AG20443 (cell line): ENCODE results near the gene SNAPC5.
A peak's percentile ranks its signal among the peaks of the same experiment; 100 is the strongest.
"Not testable (repeated sequence)": the region's sequence is repeated elsewhere in the genome, so short reads cannot be mapped to it uniquely, and the experiment has no call there.

Experiments used
- DNase-seq: peaks from one replicate; pipeline ENCODE4 v3.0.0; 2012; ENCODE audit warnings: low spot score, mixed read lengths

The SNAPC5 gene, protein sequence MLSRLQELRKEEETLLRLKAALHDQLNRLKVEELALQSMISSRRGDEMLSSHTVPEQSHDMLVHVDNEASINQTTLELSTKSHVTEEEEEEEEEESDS

DNA sequence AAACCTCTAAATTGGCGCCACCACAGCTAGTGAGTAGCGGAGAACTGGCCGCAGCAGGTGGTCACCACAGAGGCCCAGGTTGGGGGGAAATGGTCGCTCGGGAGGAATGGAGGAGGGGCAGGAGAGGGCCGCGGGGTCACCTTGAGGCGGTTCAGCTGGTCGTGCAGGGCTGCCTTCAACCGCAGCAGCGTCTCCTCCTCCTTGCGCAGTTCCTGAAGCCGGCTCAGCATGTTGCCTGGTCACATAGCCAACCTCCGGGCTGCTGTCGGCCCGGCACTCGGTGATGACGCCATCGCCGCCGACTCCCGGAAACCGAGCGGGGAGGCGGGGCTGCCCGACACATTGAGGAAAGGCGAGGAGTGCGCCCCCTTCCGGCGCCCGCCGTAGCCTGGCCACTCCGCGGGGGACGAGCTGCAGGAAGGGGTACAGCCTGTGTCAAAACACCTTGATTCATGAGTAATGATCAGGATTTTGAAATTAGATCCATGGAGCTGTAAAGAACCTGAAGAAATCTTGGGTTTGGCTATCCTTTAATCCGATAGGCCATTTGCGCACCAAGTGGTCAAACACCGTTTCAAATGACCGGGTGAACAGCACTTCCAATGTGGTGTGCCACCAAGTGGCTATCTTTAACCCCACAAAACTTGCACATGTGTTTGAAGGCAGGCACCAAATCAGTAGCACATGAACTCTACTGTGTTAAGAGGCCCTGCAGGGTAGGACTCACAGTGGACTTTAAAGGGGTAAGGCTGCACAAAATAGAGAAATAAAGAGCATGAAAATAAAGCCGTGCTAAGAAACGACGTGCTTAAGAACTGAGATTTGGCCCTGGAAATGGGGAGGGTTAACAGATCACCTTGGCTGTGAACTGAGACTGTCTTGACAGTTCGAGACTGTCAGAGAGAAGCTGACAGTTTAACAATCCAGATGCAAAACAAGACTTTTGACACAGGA is at the start of gene SNAPC5:
Gene SNAPC5 (minus strand): TSS at position 261 of the 954 bp plus-strand sequence. CDS start 31 bp downstream, at position 230.
- peak; percentile 97 for DNase-seq

- no peak for DNase-seq
Observed at GRCh38 chr15:66545255-66545654, 47.7 kb upstream of the SNAPC5 start.

DNA sequence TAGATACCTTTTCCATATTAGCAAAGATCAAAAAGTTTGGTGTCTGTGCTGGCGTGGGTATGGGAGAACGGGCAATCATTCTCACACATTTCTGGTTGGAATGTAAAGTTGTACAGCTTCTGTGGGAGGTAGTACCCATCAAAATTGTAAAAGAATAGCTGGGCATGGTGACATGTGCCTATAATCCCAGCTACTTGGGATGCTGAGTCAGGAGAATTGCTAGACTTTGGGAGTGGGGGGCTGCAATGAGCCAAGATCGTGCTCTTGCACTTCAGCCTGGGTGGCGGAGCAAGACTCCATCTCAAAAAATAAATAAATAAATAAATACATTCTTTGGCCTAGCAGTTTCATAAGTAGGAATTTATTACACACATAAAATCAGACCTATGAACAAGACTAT is 45.3 kb upstream of the SNAPC5 start:
- no peak for DNase-seq

DNA sequence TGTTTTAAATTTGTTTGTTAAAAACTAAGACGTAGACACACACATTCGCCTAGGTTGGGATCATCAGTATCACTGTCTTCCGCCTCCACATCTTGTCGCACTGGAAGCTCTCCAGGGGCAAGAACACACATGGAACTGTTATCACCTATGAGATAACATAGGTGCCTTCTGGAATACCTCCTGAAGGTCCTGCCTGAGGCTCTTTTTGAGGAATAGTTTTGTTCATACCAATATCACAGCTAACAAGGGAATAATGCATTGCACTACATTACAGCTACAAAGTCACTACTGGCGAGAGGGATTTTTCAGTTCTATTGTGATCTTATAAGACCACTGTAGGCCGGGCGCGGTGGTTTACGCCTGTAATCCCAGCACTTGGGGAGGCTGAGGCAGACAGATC is 37.5 kb upstream of the SNAPC5 start:
- no peak for DNase-seq

- DNase-seq = no peak
Observed at GRCh38 chr15:66524838-66525237, 27.3 kb upstream of the SNAPC5 start.

- no peak for DNase-seq
Observed at GRCh38 chr15:66523926-66524325, 26.4 kb upstream of the SNAPC5 start.

GRCh38 chr15:66515901-66516322 is 18.4 kb upstream of the SNAPC5 start:
- peak; percentile 33 for DNase-seq

DNA sequence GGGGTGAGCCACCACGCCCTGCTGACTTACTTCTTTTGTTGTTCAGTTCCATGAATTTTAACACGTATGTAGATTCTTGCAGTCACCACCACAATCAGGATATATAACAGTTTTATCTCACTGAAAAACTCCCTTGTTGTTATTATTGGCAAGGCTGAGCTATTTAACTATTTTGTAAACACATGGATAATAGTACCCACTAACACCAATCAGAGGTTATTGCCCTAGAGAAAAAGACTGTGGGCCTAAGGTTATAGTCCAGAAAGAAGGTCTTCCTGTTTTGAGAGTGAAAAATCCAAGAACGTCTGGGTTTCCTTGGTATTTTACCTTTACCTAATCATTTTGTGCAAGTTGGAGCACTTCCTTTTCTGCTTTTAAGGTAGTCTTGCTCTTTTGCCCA is 17.0 kb upstream of the SNAPC5 start:
- DNase-seq = no peak

DNA sequence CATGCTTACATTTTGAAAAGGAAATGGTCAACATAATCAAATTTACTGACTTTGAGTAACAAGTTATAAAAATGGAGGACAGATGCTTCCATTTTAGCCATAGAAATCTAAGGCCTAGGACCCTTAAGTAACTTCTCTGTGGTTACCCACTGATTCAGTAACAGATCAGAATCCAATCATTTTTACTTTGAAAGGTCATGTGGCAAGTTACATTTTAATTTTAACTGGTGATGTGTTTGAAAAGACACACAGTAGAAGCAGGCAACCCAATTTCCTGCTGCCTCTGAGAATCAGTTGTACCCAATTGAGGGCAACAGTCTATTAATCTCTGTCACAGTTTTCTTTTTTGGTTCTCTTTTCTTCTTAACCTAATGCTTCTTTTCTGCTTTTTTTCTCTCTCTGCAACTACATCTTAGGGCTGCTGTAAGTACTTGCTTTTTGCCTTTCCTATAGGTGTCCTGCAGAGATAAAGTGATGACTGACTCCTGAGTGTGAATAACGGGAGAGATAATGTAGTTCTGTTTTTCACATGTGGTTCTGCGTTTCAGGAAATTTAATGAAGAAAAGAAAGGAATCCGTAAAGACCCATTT is 10.8 kb upstream of the SNAPC5 start:
- no peak for DNase-seq

DNA sequence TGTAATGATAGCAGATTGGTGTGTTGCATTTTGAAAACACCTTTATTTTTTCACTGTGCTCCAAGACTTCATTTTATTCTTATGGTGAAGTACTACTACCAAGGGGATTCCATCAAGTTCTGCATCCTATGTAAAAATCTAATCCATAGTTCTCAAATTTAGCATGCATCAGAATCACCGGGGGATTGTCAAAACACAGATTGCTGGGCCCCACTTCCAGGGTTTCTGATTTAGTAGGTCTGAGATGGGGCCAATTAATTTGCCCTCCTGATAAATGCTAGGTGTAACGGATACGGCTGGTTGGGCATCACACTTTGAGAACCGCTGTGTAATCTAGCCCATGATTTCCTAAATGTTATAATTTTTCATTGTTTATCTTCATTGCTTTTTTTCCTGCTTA is 8.3 kb upstream of the SNAPC5 start:
- no peak for DNase-seq

GRCh38 chr15:66505430-66505811 is 7.9 kb upstream of the SNAPC5 start:
- DNase-seq = no peak

DNA sequence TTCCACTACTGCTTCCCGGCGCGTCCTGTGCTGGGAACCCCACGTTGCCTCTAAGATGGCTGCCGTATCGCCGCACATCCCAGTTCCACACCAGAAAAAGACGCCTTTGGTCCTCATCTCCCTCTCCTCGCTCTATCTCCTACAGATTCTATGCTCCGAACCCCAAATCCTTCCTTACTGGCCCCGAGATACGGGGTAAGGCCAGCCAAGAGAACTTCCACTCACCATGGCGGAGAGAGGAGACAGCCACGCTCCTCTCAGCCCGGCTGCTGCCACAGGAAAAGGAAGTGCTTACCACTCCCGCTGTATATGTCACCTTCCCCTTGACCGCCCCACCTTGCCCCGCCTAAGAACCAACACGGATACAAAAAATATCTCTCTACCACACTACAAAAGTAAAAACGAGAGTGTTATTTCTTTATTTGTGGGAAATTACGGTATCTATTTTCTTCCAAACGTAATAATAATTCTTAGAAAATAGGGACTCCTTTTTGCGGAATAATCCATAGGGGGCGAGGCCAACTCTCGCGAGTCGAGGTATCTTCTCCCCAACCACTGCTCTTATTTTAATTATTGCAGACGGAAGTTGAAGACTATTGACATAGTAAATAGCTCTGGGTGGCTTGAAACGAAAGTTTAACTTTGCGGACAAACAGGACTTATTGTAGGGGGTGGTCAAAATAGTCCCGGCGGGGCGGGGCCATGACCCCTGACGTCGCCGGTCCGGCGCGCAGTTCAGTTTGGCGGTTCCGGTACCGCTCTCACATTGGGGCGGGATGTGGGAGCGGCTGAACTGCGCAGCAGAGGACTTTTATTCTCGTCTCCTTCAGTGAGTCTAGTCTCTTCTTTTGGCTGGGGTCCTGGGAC is 7.2 kb upstream of the SNAPC5 start, which contains the start of the genes RPL4 and ZWILCH:
Gene RPL4 (minus strand): TSS at position 293 of the 867 bp plus-strand sequence. CDS start 65 bp downstream, at position 228.
Gene ZWILCH (plus strand): TSS at position 764 of the 867 bp plus-strand sequence. CDS start 13 bp downstream, at position 777.
- peak; percentile 92 for DNase-seq

DNA sequence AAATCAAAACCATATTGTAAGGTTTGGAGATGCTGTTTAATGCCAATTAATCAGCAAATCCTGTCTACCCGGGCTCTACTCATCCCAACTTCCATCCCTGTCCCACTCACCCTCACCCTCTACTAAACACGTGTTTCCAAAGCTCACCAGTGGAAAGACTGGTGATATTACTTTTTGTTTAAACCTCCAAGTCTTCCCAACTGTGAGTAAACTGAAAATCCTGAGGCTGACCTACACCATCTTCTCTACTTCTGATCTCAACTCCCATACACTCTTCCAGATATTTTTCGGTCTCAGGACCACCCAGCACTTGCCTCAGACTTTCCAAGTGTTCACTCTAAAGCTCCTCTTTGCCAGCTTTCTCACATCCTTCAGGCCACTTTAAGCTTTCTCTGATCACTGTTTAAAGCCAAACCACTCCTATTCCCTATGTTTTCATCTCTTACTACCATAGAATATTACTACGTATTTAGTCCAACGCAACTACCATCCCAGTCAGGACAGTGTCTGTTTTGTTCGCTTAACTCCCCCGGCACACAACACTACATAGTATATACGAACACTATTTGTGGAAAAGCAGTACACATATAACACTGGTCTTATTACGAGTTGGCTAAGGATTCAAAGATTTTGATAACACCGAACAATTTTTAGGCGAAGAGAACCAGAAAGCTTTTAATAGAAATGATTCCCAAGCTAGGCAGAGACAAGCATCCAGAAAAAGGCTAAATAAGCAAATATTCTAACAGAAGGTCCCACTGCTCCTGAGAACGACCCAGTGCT is 6.4 kb upstream of the SNAPC5 start:
- no peak for DNase-seq

DNA sequence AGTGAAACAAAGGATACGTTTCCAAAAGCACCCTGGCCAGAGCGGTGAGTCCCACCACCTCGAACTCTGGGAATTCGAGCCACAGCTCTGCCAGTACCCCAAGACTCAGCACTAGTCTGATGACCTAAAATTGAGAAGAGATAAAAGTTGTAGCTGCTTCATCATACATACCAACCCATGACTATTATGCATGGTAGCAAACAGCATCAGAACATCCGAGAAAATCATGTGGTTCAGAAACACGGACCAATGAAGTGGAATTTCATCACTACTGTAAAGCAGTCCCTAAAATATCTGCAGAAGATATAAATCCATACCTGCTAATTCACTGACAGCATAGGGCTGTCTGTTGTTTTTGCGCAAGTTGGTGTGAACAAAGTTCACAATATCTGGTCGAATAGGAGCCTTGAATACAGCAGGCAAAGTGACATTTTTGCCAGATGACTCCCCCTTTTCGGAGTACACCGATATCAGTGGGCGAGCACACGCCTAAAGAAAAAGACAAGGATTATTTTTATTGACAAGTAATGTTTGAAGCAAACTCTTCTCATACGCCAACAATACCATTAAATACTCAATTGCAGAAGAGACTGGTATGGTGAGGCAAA is 5.6 kb upstream of the SNAPC5 start:
- DNase-seq = not testable (repeated sequence)

DNA sequence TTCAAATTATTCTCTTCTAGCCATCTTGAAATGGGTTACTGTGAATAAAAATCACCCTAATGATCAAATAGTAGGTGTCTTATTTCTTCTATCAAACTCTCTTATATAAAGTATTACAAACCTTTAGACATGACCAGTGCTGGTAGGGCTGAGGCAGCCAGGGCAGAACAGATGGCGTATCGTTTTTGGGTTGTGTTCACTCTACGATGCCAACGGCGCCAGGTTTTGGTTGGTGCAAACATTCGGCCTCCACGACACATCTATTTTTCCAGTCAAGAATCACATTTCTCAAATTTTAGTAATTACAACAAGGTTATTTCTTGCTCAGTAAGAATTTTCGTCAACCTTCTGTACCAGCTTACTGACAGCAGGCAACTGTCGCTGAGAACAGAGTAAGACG is 4.9 kb upstream of the SNAPC5 start:
- DNase-seq = no peak

DNA sequence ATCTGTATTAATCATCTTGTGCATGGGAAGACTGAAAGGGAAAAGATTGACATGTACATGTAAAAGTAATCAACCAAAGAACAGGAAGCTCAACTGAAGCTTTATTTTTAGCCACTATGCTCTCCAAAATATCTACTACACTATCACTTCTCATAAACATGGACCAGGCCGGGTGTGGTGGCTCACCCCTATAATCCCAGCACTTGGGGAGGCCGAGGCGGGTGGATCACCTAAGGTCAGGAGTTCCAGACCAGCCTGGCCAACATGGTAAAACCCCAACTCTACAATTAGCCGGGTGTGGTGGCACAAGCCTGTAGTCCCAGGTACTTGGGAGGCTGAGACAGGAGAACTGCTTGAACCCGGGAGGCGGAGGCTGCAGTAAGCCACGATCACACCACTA is 2.8 kb upstream of the SNAPC5 start:
- not testable (repeated sequence) for DNase-seq

- peak; percentile 29 for DNase-seq
Observed at GRCh38 chr15:66498501-66499386, 1.2 kb upstream of the SNAPC5 start.

DNA sequence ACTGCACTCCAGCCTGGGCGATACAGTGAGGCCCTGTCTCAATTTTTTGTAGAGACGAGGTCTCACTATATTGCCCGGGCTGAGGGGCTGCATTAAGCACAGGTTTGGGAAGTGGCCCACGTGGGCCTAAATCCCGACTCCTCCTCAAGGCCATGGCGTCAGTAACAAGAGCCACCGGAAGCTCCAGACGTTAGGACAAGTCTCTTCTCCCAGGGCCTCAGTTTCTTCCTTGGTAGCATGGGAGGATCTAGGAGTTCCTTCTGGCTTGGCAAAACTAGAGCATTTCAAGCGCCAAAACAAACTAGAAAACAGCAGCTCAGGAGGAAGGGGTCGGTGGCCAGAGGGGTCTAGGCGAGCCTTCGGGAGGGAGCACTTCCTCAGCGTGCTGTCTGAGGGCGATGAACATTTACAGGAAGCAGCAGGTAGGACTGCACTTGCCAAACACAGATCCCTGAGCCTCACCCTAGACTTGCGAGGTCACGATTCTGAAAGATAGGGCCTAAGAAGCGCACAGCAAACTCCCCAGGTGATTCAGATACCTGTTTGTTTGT is 536 bp downstream of the SNAPC5 start:
- no peak for DNase-seq

- no peak for DNase-seq
Observed at GRCh38 chr15:66494262-66494661, 3.3 kb downstream of the SNAPC5 start.
